Measurements from ENCODE around the gene ASCC3. TPM values are rescaled to one million over a fixed set of nuclear protein-coding genes. Genes with fewer than 3 reads are reported as not detected.
"Not testable (repeated sequence)": the region's sequence is repeated elsewhere in the genome, so short reads cannot be mapped to it uniquely, and the experiment has no call there.

Gene ASCC3
- total RNA-seq, 1 donor from 2014 or later, result 66.6 TPM

GRCh38 chr6:100803264-100804045 is 77.7 kb downstream of the ASCC3 start:
- DNase-seq (ENCODE audit: low spot score), result no peak

GRCh38 chr6:100801036-100801435 is 80.1 kb downstream of the ASCC3 start:
- no peak for DNase-seq (ENCODE audit: low spot score)

- no peak for DNase-seq (ENCODE audit: low spot score)
These were observed 84.9 kb downstream of the ASCC3 start for GRCh38 chr6:100796049-100796823.

GRCh38 chr6:100790084-100790483 is 91.0 kb downstream of the ASCC3 start:
- DNase-seq (ENCODE audit: low spot score), result no peak

- DNase-seq (ENCODE audit: low spot score), result no peak
These were observed 95.1 kb downstream of the ASCC3 start for GRCh38 chr6:100785982-100786381.

GRCh38 chr6:100780648-100781047 is 100.5 kb downstream of the ASCC3 start:
- no peak for DNase-seq (ENCODE audit: low spot score)

- no peak for DNase-seq (ENCODE audit: low spot score)
These were observed 105.5 kb downstream of the ASCC3 start for GRCh38 chr6:100775667-100776066.

GRCh38 chr6:100774681-100775080 is 106.4 kb downstream of the ASCC3 start:
- no peak for DNase-seq (ENCODE audit: low spot score)

GRCh38 chr6:100768816-100769351 is 112.2 kb downstream of the ASCC3 start:
- no peak for DNase-seq (ENCODE audit: low spot score)

- no peak for DNase-seq (ENCODE audit: low spot score)
These were observed 117.4 kb downstream of the ASCC3 start for GRCh38 chr6:100763617-100764241.

- DNase-seq (ENCODE audit: low spot score), result no peak
These were observed 119.3 kb downstream of the ASCC3 start for GRCh38 chr6:100761841-100762240.

GRCh38 chr6:100758386-100758785 is 122.7 kb downstream of the ASCC3 start:
- not testable (repeated sequence) for DNase-seq (ENCODE audit: low spot score)

GRCh38 chr6:100753421-100753820 is 127.7 kb downstream of the ASCC3 start:
- DNase-seq (ENCODE audit: low spot score), result no peak

- DNase-seq (ENCODE audit: low spot score), result no peak
These were observed 129.5 kb downstream of the ASCC3 start for GRCh38 chr6:100751590-100751989.

GRCh38 chr6:100745419-100746041 is 135.6 kb downstream of the ASCC3 start:
- no peak for DNase-seq (ENCODE audit: low spot score)

GRCh38 chr6:100740439-100740838 is 140.7 kb downstream of the ASCC3 start:
- no peak for DNase-seq (ENCODE audit: low spot score)

- not testable (repeated sequence) for DNase-seq (ENCODE audit: low spot score)
These were observed 143.4 kb downstream of the ASCC3 start for GRCh38 chr6:100737720-100738119.

- DNase-seq (ENCODE audit: low spot score), result no peak
These were observed 149.7 kb downstream of the ASCC3 start for GRCh38 chr6:100731411-100731810.

- no peak for DNase-seq (ENCODE audit: low spot score)
These were observed 150.8 kb downstream of the ASCC3 start for GRCh38 chr6:100730001-100730980.

GRCh38 chr6:100726666-100727065 is 154.5 kb downstream of the ASCC3 start:
- no peak for DNase-seq (ENCODE audit: low spot score)

- DNase-seq (ENCODE audit: low spot score), result no peak
These were observed 156.4 kb downstream of the ASCC3 start for GRCh38 chr6:100724696-100725095.
